GM03348 (cell line): ENCODE data around the gene KRTAP10-12.
"Not testable (repeated sequence)": the region's sequence is repeated elsewhere in the genome, so short reads cannot be mapped to it uniquely, and the experiment has no call there.

Source experiments
- DNase-seq: peaks from one replicate; pipeline ENCODE4 v3.0.0; 2012; ENCODE audit warnings: low spot score

KRTAP10-12 gene

DNA sequence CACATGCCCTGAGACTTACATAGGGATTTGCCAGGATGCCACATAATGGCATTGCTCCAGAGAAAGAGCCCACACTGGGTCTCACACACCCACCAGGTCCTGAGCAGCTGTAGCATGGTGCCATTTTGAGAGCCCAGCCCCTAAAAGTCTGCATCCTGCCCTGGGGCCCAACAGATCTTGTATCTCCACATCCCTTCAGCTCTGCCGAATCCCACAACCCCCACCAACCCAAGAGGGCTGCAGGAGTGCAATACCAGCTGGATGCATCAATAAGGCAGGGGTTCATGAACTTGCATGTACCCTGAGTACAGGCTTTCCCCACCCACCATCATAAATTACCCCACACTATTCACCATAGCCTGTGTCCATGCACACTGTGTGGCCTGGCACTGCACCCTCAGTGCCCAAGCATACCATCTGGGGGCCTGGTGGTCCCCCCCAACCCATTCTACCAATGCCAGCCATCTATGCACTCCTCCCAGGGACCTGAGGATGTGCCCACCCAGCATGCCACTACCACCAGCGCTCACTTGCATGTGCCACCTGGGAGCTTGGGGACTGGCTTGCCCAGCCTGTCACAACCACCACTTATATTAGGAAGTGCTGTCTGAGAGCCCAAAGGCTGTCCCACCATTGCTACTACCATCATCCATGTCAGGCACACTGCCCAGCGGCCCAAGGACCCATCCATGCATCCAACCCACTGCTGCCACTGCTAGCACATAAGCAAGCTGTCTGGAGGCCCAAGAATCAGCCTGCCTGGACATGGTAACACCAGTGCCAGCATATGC, 26.1 kb upstream of the KRTAP10-12 start:
- no peak for DNase-seq

DNA sequence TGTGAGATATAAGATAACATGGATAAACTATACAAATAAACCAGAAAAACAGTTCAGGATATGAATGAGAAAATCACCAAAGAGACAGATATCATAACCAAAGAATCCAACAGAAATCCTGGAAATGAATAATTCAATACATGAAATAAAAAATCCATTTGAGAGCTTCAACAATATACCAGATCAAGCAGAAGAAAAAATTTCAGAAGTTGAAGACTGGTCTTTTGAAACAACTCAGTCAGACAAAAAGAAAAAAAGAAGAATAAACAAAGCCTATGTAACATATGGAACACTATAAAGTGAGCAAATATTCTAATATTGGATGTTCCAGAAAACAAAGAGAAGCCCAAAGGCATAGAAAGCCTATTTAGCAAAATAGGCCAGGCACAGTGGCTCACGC, 25.1 kb upstream of the KRTAP10-12 start:
- DNase-seq = no peak

DNA sequence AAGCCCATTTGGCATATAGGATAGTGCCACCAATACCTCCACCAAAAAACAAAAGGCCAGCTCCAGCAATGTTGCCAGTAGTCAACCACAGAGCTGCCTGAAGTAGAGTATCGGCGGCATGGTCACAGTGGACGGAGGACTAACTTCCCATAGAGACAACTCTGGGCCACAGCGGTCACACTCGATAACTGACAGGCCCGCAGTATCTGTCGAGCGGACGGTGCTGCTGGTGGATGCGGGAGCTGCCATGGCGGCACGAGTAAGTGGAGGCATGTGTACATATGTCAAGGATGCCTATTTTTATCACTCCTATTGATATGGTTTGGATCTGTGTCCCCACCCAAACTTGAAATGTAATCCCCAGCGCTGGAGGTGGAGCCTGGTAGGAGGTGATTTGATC, 19.1 kb upstream of the KRTAP10-12 start:
- no peak for DNase-seq

DNA sequence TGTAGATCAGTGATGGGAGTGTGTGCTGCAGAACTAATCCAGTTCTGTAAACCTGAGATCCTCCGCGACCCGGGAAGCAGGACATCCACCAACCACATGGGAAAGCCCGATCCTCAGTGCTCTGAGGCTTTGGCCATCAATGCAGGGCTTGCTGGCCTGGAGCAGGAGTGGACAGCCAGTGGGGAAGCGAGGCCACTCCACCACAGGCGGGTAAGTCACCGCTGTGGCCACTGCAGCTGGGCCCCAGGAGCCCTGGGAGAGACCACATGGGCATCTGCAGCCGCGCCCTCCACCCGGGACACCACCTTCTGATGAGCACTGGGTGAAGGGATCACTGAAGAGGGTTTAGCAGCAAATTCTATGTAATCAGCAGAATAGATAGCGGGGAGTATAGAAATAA, 15.8 kb upstream of the KRTAP10-12 start:
- DNase-seq = no peak

DNA sequence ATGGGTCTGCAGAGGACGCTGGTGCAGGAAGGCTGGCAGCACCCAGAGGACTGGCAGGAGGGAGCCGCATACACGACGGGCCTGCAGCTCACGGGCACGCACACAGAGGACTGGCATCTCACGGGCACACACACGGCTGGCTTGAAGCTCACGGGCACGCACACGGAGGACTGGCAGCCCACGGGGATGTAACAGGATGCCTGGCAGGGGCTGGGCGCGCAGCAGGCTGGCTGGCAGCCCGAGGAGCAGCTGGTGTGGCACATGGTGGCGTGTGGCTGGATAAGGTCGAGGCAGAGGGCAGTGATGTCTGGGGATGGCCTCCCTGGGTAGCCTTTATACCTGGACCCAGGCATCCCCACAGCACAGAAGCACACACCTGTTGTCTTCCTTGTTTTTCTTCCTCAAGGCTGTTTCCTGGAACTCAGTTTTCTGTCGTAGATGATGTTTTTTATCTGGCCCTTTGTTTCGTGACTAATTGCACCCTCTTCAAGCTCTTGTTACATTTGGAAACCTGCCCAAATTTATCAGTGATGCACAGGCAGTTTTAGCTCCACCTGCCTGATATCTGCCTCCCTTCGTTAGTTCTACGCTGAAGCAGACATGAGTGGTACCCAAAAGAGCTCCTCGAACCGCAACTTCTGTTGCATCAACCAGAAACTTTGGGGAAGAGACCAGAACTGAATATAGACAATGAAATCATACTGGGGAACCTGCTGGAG, 15.0 kb upstream of the KRTAP10-12 start, which contains the start of gene KRTAP12-1:
Gene KRTAP12-1, minus strand, starts transcription at position 303 of the 719 bp plus-strand sequence. Its CDS starts 40 bp downstream, at position 263.
- DNase-seq = no peak

DNA sequence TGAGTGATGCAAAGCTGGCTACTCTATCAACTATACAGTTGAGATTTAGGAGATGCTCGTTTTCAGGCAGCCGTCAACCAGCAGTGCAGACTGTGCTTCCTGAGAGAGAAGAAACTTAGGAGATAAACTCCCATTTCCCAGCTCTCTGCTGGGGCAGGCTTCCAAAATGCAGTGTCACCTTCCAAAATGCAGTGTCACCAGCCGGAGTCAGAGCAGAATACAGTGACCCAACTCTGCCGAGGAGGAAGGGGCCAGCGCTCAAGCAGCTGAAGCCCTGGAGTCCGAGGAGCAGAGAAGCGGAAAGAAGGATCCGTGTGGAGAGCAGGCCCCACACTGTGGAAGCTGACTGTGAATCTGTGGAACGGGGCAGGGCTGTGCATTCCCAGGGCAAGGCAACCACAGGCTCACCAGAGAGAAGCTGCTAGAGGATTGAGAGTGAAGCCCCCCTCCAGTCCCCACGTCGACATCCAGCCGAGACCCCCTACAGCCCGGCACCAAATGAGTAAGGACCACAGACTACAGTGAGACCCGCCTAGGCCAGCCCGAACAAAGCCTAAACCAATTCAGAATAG, 14.3 kb upstream of the KRTAP10-12 start:
- no peak for DNase-seq

DNA sequence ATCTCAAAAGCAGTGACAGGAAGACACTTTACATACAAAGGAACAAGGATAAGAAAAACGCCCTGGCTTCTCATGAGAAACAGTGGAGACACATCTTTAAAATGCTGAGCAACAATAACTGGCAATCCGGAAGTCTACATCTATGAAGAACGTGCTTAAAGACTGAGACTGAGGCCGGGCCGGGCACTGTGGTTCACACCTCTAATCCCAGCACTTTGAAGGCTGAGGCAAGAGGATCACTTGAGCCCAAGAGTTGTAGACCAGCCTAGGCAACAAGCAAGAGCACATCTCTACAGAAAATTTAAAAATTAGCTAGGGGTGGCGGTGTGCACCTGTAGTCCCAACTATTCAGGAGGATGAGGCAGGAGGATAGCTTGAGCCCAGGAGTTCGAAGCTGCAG, 12.9 kb upstream of the KRTAP10-12 start:
- DNase-seq = no peak

DNA sequence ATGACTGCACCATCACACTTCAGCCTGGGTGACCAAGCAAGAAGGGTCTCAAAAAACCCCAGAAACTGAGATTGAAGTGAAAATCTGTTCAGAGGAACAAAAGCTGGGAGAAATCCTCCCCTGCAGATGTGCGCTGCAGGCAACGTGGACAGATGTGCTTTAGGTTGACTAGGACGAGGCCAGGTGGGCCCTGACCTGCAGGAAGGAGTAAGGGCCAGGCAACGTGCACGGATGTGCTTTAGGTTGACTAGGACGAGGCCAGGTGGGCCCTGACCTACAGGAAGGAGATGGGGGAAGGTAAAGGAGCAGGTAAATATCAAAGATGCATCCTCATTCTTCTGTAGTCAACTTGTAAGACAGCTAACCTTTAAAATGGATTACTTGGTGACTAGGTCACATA, 12.5 kb upstream of the KRTAP10-12 start:
- no peak for DNase-seq

DNA sequence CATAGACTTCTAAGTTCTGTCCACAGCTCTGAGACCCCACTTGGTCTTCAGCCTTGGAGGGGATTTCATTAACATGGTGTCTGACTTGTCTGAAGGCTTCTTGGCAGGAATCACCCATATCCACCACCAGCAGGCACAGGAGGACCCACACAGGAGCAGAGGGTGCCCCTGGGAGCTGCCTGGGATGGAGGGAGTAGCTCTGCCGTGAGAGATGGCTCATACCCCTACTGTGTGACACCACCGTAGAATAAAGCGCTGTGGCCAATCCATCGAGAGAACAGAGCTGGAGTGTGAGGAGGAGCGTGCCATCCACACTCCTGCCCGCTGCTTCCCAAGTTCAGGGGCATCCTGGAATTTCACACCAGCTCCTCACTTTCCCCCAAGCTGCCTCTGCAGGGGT, 11.9 kb upstream of the KRTAP10-12 start:
- DNase-seq = not testable (repeated sequence)

DNA sequence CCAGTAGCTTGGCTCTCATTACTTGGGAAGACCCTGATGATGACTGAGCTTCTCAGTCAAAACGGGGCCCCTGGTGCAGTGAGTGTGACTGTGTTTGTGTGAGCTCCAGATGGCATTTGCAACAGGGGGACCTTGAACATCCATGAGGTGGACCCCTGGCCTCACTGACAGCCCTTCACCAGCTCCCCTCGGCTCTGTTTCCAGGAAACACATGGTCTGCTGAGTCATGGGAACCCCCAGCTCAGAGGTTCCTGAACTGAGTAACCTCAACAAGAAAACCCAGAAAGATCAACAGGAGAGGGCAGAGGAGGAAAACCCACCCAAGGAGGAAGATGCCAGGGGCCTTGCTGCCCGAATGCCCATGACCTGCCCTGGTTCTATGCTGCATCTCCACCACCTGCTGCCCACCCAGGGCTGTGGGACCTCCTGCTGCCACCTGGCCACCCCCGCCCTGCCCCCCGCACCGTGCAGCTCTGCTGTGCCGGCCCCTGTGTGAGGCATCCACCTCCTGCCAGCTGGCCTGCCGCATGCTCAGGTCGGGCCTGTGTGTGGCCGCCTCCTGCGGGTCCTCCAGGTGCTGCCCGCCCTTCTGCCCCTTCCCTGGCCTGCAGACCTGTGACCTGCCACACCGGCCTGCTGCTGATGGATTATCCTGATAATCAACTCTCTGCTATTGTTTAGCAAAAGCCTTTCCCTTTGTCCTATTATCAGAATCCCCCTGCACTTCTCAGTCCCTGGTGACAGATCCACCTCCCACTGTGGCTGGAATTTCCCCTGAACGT, 10.8 kb upstream of the KRTAP10-12 start:
- DNase-seq = no peak

DNA sequence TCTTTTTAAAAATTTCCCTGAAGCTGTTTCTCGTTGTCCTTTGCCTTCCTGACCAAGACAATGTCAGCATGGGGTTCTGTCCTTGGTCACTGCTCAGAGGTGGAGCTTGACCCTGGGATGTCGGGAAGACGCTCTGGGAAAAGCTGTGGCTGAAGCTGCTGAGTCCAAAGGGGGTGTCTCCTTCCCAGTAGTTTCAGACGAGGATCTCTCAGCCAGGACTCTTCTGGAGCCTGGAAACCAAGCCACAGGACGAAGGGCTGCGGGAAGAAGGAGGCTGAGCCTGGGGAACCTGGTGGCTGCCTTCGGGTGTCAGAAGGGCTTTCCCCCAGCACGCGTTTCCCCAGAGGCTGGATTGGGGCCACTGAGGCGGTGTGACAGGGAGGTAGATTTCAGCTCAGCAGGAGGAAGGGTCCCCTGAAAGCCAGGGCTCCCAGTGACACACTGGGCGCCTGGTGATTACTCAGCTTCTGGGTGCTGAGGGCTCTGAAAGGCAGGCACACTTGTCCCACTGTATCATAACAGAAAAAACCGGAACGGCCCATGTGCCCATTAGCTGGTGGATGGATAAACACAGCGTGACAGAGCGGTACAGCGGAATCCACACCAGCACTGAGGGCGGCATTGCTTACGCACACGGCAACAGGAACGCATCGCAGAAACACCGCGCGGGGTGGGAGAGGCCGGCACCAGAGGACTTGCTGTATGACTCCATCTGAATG, 10.0 kb upstream of the KRTAP10-12 start:
- no peak for DNase-seq

DNA sequence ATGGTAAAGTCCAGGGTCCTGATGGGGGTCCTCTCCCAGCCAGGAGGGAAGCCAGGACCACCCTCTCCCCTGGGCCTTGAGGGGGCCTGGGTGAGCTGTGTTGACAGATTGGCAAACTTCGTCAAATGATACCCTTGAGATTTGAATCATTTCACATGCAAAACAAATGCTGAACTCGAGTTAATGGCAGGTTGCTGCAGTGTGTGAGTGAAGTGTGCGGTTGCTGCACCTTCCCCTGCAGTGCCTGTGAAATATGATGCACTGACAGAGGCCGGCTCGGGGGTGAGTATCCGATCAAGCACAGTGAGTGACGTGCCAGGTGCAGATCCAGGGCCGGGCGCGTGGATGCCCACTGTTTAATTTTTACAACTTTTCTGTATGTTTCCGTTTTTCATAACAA, 9.3 kb upstream of the KRTAP10-12 start:
- no peak for DNase-seq

DNA sequence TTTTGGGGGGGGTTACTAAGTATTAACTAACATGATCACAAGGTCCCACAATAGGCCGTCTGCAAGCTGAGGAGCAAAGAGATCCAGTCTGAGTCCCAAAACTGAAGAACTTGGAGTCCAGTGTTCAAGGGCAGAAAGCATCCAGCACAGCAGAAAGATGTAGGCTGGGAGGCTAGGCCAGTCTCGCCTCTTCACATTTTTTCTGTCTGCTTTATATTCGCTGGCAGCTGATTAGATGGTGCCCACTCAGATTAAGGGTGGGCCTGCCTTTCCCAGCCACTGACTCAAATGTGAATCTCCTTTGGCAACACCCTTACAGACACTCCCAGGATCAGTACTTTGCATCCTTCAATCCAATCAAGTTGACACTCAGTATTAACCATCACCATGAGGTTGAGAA, 7.2 kb upstream of the KRTAP10-12 start:
- not testable (repeated sequence) for DNase-seq

DNA sequence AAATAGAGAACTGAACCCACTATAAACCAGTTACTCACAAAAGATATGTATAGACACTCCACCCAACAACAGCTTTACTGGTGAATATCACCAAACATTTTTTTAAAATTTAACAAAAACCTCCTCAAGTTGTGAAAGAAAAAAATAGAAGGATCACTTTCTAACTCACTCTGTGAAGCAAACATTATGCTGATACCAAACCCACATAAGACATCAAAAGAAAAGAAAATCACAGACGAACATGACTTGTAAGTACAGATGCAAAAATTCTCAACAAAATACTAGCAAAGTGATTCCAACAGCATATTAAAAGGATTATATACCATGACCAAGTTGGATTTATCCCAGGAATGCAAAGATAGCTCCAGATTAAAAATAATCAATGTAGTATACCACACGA, 5.3 kb upstream of the KRTAP10-12 start:
- no peak for DNase-seq

DNA sequence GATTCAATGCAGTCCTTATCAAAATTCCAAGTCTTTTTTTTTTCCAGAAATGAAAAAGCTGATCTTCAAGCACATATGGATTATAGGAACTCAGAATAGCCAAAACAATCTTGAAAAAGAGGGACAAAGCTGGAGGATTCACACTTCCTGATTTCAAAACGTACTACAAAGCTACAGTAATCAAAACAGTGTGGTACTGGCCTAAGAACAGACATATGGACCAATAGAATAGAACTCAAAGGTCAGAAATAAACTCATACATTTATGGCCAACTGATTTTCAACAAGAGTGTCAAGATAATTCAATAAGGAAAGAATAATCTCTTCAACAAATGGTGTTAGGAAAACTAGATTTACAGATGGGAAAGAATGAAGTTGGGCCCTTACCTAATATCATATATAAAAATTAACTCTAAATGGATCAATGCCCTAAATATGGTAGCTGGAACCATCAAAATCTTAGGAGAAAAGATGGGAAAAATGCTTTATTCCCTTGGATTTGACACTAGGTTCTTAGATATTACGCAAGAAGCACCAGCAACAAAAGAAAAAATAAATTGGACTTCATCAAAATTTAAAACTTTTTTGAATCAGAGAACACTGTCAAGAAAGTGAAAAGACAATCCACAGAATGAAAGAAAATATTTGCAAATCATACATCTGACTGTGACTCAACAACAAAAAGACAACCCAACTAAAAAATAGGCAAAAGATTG, 4.0 kb upstream of the KRTAP10-12 start:
- no peak for DNase-seq

DNA sequence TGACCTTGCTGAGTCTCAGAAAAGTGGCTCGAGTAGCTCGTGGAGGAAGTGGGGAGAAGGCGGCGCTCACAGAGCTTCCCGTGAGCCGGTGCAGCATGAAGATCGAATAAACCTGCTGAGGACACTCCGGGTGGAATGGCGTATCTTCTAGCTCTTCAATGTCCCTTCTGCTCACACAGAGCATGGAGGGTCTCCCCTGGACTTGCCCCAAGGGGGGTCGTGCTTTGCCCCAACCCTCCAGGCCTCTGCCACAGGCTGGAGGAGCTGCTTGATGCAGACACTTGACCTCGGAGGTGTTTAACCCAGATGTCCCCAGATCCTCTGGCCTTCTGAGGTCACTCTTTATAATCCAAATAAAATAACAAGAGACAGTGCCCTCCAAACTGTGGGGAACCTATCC, 2.2 kb upstream of the KRTAP10-12 start:
- DNase-seq = no peak

DNA sequence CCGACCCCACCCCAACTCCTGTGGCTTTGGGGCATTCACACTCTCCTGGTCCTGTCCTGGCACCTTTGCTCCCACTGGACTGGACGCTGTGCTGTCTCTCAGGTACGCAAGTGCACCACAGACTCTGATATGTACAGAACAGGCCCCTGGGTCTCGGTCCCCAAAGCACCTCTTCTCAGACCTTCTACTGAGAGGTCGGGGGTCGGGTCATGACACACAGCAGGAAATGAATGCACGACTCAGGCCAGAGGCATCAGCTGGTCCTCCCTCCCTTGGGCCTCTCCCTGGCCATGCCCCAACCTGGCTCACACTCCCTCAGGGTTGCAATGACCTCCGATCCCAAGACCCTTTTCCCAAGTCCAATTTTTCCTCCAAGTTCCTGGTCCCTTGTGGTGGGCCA, 1.8 kb upstream of the KRTAP10-12 start:
- no peak for DNase-seq

DNA sequence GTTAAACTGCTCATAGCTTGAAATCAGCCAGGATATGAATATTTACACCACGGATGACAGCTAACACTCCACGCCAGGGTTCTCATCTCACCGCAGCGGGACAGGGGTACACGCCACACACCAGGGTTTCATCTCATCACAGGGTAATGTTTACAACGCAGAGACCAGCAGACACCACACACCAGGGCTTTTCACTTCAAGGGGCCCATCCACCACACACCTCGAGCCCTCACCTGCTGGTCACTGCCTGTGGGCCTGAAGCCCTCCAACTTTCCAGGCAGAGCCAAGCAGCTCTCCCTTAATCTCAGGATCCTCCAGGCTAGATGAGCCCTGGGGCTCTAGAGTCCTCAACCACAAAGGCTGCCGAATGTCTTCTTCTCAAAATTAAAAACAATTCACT, 1.3 kb upstream of the KRTAP10-12 start:
- DNase-seq = no peak

DNA sequence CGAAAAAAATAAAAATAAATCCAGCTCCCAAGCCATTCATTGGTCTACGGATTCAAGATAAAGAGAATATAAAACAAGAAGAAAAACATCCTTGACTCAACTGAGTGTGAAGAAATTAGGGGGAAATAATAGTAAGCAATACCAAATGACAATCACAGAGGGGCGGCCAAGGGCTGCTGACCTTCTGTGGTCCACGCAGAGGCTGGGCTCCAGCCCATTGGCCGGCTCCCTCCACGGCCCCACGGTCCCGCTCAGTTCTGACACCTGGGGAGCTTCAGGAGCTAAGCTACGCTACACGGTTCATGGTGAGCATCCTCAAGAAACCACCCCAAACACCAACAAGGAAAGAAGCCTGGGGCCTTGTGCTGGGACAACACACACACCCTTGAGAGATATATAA, 400 bp upstream of the KRTAP10-12 start:
- no peak for DNase-seq

DNA sequence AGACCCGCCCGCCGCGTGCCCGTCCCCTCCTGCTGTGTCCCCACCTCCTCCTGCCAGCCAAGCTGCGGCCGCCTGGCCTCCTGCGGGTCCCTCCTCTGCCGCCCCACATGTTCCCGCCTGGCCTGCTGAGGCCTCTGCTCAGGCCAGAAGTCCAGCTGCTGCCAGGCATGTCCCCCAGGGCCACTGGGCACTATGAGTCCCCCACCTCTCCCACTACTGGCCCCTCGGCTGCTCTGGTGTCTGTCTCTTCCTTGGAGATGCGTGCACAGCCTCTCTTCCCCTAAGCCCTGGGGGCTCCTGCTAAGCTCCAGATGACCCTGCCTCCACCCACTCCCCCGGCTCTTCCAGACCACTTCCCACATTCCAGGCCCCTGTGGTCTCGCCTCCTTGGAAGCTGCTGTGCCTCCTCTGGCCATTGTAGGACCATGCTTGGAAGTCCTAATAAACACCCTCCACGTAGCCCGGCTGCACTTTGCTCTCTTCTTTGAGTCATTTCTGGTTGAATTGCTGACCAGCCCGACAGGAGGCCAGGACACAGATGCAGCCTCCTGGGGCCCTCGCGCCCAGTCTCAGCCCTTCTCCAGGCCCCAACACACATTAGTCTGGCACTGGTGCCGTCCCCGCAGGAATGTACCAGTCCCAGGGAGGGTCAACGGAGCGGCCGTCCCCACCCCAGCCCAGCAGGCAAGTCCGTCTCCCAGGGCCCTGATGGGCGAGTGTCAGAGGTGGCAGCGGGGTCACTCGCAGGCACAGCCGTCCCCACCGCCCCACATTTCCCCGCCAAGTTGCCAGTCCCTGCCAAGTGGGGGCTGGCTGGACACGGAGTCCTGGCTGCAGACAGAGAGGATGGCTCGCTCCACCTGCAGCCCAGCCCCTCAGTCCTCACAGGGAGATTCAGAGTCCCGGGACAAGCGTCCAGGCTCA, 1.1 kb downstream of the KRTAP10-12 start:
- DNase-seq = no peak
